GM18499 (cell line): ENCODE data around the gene FOXP1.

Source experiments
- ATAC-seq: cut with Tn5 transposase; IDR thresholded peaks from one replicate; pipeline ENCODE4 v1.9.1; 2021; ENCODE audit warnings: moderate number of reproducible peaks; ENCODE audit not compliant: insufficient read depth, unreplicated experiment

Gene FOXP1

GRCh38 chr3:71255498-71255897 lies 328.0 kb downstream of the FOXP1 start:
- no peak for ATAC-seq

DNA sequence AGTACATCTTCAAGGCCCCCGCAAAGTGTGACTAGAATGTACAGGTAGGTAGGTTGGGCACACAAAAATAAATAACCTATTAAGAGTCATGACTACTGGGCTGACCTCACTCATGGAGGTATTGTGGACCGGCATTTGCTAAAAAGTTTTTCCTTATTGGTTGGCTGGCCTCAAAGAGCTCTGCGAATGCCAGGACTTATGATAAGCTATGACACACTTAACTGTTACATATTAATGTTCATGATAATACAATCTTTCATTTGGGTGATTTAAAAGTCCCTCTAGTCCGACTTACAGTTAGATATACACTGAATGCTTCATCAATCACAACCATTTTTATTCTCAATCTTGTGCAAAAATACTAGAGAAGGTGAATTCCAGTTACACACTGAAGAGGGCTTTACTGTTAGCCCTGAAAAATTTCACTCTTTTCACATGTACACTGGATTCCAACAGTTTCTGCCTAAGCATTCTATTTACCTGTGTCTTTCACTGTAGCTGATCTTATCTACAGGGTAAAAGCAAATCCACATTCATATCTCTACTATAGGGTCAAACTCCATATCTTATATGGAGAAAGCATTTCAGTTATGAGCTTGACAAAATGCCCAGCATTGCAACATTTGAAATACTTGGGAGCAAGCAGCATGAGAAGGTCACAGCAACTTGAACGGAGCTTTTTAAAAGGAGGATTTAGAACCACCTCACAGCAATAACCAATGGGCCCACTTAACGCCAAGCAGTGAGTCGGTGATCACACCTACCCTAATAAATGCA lies 329.1 kb downstream of the FOXP1 start:
- ATAC-seq: no peak

DNA sequence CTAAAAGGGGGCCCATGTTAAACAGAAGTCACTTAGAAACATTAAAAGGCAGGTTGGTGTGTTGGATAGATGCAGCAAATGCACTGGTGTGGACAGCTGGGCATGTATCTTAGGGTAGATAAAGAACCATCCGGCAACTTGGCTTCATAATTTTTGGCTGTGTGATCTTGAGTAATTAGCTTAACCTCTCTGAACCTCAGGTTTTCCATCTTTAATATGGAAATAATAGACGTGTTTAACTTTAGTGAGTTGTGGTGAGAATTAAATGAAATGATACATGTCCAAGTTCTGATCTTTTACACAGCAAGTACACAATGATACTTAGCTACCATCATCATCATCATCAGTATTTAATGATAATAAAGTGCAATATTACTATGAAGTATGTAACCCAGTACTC lies 330.4 kb downstream of the FOXP1 start:
- ATAC-seq: no peak

DNA sequence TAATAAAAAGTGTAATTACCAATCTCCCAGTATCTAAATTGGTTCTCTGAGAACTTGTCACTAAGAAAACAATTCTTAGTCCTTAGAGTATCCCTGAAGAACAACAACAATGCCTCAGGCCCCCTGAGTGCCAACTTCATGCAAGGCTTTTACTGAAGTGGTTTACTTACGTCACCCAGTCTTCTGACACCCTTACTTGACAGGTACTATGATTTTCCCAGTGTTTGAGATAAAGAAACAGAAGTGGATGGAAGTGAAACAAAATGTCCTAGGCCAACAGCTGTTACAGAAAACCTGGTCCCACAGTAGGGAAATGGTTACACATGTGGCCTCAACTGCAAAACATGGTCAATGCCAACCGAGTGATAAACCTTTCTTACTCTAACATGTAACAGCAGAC lies 331.1 kb downstream of the FOXP1 start:
- no peak for ATAC-seq

DNA sequence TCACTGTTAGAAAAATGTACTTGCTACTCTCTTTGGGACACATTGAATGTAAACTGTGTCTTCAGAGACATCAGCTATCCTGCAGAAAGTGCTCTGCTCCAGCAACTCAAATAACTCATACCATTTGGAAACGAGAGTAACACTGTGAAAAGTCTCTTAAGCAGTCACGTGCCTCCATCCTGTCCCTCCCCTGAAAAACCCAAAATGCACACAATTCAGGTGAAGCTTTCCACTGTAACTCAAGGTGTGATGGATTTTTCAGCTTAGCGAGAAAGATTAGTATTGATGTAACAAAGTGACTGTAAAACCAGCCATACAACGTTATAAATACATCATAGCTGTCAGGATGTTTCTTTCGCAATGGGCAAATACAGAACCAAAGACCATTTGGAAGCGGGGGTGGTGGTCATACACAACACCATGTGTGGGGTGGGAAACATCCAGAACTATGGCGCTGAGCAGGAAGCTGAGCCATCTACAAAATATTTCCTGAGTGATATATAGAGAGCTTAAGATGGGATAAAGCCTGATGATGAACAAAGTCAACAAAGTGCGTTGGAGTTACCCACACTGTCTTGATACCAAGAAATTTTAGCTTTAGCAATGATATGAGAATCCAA lies 332.3 kb downstream of the FOXP1 start:
- ATAC-seq: no peak

- no peak for ATAC-seq
Observed at GRCh38 chr3:71250026-71250425, 333.5 kb downstream of the FOXP1 start.

DNA sequence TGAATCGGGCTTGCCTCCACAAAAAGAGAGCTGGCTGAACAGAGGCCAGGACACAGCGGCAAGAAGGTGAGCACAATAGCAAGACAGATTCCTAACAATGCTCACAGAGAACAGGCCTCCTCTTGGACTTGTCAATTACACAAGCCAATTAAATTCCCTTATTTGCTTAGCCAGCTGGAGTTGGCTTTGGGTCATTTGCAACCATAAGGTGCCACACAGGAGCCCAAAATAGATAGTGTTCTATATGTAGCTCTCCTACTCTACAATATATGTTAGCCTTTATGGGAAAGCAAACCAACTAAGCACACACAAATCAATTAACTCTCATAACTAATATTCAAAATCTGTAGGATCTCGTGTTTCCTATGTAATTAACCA lies 335.6 kb downstream of the FOXP1 start:
- ATAC-seq: no peak

DNA sequence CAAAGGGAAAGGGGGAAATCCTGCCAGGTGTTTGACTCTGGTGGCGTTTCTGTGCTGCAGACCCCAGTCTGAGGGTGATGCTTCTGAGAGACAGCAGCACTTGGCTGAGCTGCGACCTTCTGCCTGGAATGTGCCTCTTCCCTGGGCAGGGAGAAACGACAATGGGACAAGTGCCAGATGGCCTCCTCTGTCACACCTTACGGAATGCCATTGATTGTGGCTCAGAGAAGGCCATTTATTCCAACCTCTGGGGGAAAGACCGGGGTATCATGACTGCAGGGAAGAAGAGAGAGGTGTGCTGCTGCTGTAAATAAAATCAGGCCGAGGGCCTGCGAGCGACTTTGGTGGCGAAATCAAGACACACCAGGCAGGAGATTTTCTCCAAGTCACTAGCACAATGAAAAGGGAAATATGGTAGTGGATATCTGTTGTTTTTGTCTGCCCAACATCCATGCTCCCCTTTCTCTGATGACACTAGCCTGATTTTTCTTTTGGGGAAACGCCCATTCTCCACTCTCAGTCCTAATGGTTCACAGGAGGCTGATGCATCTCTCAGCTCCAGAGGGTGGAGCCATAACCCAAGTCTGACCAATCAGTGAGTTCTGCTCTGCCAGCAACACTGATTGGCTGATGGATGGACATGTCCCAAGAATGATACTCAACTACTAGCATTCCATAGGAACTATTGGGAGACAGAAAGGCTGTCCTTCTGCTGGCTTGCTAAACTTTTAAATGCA lies 336.1 kb downstream of the FOXP1 start:
- ATAC-seq: no peak

GRCh38 chr3:71245971-71246880 lies 337.3 kb downstream of the FOXP1 start:
- ATAC-seq: no peak

- ATAC-seq: no peak
Observed at GRCh38 chr3:71244826-71245488, 338.6 kb downstream of the FOXP1 start.

DNA sequence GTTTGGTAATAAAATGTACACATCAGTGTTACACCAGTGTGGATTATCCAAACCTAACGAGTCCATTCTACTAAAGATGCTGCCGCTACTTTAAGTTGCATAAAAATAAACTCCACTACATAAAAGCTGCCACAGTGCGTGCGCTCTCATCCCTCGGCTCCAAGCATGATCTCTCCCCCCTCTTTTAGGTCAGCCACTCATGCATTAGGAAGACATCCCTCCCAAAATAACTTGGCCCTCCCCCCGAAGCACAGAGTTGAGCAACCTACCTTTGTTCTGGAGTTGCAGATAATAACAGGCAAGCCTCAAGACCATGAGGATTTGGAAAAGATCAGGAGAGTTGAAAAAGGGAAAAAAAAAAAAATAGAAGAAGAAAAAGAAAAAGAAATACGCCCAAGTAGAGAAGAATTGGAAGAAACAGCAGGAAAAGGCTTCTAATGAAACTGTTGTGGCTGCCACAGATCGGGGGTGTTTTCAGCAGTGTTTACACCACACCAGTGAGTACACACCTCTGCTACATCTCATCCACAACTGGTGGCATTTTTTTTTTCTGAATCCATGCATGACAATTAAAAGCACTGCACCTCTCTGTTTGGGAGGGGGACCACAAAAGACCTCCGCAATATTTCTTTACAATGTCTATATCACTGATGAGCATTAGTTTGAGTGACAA lies 339.2 kb downstream of the FOXP1 start:
- no peak for ATAC-seq

DNA sequence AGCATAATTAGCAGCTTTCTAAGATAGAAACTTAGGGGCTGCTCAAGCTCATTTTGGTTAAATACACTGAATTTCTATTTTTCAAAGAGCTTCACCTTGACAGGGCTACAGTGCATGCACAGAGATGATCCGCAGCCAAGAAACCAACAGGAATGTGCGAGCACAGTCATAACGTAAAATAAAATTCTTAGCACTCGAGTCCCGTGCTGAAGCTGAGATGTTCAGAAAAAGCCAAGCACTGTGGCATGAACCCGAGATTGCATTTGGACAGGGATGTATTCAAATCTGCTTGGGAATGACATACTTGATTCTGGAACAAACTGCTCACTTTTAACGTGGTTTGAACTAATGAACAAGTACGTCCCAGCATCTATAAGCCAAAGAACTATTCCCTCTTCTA lies 340.3 kb downstream of the FOXP1 start:
- no peak for ATAC-seq

GRCh38 chr3:71241981-71242560 lies 341.5 kb downstream of the FOXP1 start:
- no peak for ATAC-seq

DNA sequence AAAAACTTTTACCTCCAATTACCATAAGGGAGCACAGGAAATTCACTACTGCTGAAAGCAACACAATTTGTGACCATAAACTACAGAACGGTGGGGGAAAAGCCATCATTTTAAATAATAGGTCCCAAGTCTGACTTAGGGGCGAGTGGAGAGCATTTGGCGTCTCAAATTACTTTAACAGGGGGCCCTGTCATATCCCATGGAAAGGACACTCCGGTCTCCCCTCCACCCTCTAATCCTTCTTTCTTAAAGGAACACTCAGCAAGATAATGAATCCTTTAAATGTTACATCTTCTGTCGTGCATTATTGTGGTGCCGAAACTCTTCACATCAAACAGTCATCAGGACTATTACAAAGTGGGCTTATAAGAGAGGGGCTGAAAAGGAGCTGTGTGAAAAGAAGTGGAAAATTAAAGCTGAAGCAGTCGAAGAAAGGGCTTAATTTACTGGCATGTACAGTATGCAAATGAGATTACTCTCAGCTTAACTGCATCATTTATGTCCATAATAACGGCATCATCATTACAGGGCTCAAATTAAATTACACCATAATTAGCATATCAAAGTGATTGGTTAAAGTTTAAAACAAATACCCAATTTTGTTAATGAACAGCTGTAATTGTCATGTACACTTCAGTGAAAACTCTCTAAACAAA lies 342.2 kb downstream of the FOXP1 start:
- no peak for ATAC-seq

GRCh38 chr3:71240034-71240433 lies 343.5 kb downstream of the FOXP1 start:
- no peak for ATAC-seq

- ATAC-seq: no peak
Observed at GRCh38 chr3:71238355-71238757, 345.2 kb downstream of the FOXP1 start.

DNA sequence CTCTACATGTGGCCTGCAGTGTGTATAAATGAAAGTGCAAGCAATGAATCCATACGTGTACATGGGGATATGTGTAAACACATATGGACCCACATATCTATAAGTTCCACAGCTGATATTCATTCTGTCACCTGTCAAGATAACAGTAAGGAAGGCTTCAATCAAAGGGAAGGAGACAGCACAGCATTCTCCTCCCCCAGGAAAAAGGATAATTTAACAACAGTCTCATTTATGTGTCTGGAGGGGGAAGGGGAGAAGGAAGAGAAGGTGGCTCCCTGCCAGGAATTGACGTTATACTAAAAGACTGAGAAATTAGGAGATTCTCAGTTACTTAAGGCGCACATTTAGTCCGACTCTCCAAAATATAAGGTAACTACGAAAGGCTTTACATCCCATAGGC lies 345.9 kb downstream of the FOXP1 start:
- no peak for ATAC-seq

DNA sequence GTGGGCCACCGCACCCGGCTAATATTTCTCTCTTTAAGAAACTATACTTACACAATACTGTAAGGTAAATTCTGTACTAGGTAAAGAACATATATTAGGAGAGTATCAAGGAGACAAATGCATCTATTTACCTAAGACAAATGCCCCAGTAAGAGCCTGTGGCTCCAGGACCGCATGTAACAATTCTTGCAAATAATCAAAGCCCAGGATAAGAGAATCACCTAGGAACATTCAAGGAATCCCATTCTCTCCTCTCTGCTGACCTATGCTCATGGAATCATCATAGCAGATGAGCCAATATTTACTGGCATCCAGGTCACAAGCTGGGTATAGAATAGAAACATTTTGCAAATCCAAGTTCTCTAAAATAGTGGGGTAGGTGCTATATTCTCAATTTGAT lies 347.7 kb downstream of the FOXP1 start:
- no peak for ATAC-seq

- ATAC-seq: no peak
Observed at GRCh38 chr3:71232895-71233294, 350.6 kb downstream of the FOXP1 start.
